HUDEP-2 (cell line): ENCODE measurements around the gene PLCXD1.
"Not testable (repeated sequence)": the region's sequence is repeated elsewhere in the genome, so short reads cannot be mapped to it uniquely, and the experiment has no call there.

Source experiments
- DNase-seq, 76 experiments: peaks; one replicate each; lab custom pipeline; 2025; ENCODE audit not compliant: unreplicated experiment in 76 of 76; lab: John Stamatoyannopoulos, UW

PLCXD1 gene

DNA sequence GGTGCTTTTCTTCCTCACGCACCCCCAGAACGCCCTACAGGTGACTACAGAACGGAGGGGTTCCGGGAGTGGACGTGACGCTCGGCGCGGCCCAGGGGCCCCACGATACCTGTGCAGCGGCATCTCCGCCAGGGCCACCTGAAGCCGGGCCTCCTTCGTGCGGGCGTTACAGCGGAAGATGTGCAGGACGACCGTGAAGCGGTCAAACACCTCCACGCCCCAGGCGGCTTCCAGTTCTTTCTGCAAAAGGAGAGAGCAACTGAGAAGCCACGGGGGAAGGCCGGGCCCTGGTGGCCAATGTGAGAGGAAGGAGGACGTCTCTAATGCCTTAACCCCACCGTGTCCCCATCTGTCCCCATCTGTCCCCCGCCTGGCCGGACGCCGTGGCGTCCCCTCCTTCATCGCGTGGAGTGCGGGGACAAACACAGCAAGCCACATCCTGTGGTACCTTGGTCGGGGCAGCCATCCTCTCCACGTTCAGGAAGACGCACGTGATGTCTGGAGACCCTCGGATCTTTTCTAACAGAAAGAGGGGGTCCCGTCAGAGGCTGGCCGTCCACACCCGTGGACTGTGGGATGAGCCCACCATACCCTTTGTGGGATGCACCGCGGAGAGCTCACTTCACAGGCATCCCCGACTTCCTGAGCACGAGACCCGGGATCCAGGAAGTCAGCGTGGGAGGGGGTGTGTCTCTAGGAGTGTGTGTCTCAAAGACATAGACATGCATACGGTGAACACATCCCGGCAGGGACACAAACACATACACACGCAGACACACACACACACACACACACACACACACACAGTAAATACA, 33.8 kb downstream of the PLCXD1 start:
- DNase-seq = no peak

DNA sequence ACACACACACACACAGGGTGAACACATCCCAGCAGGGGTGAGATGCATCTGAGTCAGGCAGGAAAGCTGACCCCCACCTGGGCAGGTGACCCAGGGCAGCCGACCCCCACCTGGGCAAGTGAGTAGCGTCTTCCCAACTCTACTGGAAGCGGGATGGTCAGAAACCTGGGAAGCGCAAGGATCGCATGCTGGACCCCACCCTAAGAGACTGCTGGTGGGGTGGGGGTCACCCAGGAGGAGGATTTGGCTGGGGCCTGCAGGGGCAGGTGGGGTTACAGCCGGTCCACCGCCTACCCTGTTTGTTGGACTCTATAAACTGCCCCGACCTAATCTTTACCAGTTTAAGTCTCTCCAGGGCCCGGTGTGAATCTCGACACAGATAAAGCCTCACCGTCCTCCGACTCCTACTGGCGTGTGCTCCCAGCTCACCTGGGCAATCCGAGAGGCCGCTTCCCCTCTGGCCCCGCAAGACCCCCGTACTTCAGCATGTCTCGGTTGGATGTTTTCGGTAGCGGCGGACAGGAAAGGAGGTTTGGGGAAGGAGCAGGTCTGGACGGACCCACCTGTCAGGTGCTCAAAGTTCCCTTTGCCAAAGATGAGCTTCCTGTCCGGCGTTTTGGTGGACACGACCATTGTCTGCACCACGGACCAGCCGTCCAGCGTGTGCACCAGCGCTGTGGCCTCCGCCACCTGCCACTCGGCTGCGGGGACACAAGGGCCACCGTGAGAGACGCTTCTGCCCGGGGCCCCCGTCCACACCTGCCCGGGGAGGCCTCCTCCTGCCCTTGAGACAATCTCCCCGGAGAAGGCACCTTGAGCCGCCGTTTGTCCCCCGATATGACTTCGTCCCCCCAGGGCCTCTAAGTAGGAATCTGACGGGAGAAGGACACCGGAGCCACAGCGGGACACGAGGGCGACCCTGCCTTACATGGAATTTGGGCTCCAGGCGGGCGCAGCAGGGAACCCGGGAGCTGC, 35.5 kb downstream of the PLCXD1 start:
- DNase-seq = no peak

DNA sequence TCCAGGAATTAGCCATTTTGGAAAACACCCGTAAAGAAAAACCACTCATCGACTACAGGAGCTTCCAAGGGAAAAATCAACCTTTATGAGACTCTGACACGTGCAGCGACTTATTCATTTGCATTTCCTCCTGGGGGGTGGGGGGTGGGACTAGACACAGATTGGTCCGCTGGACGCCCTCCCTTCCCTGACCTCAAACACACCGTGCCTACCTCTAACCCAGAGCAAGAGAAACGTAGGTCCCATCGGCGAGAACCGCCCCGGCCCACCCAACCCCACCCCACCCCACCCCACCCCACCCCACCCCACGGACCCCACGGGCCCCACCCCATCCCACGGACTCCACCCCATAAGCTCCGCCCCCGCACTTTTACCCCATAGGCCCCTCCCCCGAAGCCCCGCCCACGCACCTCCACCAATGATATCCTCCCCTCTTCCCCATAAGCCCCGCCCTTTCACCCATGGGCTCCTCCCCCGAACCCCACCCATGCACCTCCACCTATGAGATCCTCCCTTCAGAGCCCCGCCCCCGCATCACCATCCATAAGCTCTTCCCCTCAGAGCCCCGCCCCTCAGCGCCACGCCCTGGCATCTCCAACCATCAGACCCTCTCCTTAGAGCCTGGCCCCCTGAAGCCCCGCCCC, 36.4 kb downstream of the PLCXD1 start:
- no peak for DNase-seq

DNA sequence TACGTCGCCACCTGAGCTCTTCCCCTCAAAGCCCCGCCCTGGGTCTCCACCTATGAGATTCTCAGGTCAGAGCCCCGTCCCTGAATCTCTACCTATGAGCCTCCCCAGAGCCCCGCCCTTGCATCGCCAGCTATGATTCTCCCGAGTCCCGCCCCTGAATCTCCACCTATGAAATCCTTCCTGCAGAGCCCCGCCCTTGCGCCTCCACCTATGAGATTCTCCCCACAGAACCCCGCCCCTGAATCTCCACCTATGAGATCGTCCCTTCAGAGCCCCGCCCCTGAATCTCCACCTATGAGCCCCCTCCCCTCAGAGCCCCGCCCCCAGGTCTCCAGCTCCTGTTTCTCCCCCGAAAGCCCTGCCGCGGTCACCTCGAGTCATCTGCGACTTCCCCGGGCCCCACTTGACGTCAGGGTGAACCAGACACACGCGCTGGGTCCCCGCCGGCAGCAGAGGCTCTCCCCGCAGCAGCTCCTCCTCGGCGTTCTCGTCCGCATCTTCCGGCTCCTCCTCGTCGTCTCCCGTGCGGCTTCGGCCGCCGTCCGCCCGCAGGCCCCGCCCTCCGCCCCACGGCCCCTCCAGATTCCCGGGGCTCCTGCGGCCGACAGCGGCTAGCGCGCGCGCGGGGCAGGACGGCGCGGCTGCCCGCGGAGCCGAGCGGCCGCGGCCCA, 37.0 kb downstream of the PLCXD1 start:
- DNase-seq = no peak

DNA sequence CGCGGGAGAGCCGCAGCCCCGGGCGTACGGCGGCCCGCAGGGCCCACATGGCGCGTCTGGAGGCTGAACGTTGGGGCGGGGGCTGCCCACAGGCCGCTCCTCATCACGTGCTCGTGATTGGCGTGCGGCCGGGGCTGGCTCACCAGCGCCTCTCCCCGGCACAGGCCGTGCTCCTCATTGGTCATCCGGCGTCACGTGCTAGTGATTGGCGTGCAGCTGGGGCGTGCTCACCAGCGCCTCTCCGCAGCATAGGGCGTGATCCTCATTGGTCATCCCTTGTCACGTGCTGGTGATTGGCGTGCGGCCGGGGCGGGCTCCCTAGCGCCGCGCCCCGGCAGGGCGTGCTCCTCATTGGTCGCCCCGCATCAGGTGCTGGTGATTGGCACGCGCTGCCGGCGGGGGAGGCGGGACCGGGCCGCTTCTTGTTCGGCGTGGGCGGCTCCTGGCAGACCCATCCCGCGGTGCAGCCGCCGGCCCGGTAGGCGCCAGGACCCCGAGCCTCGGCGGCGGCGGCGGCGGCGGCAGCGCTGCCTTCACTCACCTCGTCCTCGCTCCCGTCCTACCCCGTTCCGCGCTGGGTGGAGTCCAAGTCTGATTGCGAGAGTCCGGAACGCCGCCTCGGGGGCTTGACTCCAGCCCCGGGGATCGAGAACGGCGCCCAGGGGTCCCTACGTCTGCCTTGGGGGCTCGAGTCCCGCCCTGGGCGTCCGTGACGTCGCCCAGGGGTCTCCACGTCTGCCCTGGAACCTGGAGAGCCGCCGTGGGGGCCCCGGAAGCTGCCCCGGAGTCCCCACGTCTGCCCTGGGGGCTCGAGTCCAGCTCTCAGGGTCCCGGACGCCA, 37.8 kb downstream of the PLCXD1 start, which contains the start of gene GTPBP6:
Gene GTPBP6, minus strand, starts transcription at position 58 of the 840 bp plus-strand sequence. Its CDS starts 9 bp downstream, at position 49.
- DNase-seq = no peak

DNA sequence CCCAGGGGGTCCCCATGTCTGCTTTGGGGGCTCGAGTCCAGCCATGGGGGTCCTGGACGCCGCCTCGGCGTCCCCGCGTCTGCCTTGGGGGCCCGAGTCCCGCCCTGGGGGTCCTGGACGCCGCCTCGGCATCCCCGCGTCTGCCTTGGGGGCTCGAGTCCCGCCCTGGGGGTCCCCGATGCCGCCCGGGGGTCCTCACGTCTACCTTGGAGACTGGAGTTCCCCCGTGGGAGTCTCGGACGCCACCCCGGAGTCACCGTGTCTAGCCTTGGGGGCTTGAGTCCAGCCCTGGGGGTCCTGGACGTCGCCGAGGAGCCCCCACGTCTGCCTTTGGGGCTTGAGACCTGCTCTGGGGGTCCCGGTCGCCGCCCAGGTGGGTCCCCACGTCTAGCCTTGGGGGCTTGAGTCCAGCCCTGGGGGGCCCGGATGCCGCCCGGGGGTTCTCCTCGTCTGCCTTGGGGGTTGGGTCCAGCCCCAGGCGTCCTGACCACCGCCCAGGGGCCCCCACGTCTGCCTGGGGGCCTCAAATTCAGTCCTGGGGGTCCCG, 38.5 kb downstream of the PLCXD1 start:
- no peak for DNase-seq

DNA sequence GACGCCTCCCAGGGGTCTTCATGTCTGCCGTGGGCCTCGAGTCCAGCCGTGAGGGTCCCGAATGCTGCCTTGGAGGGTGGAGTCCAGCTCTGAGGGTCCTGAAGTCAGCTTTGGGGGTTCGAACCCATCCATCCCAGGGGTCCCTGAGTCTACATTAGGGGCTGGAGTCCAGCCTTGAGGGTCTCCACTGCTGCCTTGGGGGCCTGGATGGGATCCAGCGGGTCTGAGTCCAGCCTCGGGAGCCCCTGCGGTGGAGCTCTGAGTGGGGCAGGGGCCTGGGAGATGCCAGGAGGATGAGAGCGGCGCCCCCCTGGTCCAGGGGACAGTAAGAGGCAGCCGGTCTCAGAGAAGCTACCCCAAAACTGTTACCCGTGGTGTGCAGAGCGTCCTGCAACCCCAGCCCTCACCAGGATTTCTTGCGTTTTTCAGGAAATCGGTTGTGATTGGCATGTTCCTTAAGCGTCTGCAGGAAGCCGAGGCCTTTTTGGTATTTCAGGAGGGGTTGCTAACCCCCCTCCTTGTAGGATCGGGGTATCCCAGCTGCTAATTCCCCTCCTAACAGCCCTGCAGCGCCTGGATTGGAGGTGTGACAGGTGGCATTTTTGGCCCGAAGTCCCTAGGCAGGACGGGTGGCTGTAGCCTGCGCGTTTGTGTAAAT, 39.1 kb downstream of the PLCXD1 start:
- no peak for DNase-seq

DNA sequence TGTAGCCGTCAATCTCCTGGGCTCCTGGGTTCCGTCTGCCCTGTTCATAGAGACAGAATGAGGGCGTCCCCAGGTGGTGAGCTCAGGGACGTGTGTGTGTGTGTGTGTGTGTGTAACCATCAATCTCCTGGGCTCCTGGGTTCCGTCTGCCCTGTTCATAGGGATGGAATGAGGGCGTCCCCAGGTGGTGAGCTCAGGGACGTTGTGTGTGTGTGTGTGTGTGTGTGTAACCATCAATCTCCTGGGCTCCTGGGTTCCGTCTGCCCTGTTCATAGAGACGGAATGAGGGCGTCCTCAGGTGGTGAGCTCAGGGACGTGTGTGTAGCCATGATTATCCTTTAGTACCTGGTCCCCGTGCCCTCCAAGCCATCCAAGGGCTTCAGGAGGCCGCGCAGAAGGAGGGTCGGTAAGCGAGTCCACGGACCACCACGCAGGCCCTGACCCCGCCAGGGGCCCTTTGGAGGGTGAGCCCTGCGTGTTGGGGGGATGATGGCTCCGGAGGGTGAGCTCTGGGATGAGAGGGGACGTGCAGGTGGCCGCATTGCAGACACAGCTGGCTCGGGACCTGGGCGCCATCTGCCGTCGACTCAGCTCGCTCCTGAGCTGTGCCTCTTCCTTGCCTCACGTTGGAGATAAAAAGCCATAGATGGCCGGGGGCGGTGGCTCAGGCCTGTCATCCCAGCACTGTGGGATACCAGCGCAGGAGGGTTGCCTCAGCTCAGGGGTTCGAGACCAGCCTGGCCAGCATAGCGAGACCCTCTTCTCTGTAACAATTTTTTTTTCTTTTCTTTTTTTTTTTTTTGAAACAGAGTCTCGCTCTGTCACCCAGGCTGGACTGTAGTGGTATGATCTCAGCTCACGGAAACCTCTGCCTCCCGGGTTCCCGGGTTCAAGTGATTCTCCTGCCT, 42.8 kb downstream of the PLCXD1 start:
- DNase-seq = no peak

DNA sequence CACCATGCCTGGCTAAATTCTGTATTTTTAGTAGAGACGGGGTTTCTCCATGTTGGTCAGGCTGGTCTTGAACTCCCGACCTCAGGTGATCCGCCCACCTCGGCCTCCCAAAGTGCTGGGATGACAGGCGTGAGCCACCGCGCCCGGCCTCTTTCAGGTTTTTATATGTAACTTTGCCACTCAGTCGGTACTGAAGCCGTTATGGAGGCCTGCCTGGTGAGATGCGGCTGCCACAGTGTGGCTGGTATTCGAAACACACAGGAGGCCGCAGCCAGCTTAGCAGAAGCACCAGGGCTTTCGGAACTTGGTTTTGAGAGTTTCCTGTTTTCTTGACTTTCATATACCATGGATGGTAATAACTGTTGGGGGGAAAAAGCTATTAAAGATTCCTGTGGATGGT, 43.5 kb downstream of the PLCXD1 start:
- not testable (repeated sequence) for DNase-seq

DNA sequence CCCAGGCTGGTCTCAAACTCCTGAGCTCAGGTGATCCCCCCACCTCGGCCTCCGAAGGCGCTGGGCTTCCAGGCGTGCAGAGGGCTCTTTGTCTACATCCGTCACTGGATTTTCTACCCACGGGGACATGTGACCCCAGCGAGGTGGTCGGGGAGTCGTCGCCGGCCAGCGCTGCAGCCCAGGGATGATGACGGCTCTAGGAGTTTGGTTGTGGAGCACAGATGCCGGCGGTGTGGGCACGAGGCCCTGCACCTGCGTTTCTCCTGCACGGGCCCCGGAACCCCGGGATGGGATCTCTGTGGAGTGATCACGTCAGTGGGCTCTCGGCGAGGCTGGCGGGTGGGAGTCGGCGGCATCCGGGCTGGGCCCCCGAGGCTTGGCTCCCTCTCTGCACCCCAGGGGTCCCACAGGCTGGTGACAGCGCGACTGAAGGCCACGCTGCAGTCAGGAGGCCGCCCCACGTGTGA, 46.5 kb downstream of the PLCXD1 start:
- no peak for DNase-seq

DNA sequence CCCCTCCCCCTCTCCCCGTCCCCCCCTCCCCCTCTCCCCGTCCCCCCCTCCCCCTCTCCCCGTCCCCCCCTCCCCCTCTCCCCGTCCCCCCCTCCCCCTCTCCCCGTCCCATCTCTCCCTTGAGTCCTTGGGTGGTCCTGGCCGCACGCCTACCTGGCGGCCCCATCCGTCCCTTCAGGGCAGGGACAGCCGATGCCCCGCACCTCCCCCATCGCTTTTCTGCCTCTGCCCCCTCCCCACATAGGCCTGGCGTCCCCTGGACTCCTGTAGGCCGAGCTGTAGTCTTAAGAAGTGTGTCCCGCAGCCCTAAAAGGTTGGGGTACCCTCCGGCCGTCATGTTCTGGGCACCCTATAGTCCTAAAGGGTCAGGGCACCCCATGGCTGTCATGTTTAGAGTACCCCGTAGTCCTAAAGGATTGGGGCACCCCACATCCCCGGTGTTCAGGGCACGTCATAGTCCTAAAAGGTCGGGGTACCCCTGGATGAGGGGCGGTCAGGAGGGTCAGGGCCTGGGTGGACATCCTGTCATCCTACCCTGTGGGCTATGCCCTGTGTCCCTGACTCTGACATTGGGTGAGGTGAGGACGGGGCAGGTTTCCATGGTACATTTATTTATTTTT, 48.2 kb downstream of the PLCXD1 start:
- no peak for DNase-seq

DNA sequence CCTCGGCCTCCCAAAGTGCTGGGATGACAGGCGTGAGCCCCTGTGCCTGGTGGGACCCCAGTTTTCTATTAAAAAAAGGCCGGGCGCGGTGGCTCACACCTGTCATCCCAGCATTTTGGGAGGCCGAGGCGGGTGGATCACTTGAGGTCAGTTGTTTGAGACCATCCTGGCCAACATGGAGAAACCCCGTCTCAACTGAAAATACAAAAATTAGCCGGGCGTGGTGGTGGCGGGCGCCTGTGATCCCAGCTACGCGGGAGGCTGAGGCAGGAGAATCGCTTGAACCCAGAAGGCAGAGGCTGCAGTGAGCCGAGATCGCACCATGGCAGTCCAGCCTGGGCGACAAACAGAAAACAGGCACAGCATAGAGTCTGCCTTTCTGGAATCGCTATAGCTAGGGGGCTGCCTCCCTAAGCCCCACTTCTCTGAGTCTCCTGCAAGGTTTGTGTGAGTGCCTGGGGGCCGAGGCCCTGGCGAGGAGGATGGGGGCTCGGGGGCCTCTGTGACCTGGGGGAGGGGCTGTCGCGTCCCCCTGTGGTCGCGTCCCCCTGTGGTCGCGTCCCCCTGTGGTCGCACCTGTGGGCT, 49.1 kb downstream of the PLCXD1 start:
- not testable (repeated sequence) for DNase-seq

DNA sequence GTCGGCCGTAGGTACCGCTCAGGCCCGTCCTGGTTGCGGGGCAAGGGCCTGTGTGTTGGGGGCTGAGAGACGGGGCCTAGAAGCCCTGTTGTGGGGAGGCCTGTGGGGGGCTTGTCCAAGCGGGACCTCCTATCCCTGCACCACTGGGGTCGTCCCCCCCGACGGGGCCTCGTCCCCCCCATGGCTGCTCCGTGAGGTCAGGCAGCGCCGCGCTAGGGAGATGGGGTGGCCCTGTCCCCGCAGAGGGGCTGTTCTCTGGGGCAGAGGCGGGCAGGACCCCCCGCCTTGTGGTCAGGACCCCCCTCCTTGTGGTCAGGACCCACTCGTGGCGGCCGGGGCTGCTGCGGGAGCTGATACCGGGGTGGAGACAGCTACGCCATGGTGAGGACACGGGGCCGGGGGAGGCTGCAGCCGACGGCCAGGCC, 49.6 kb downstream of the PLCXD1 start:
- no peak for DNase-seq

DNA sequence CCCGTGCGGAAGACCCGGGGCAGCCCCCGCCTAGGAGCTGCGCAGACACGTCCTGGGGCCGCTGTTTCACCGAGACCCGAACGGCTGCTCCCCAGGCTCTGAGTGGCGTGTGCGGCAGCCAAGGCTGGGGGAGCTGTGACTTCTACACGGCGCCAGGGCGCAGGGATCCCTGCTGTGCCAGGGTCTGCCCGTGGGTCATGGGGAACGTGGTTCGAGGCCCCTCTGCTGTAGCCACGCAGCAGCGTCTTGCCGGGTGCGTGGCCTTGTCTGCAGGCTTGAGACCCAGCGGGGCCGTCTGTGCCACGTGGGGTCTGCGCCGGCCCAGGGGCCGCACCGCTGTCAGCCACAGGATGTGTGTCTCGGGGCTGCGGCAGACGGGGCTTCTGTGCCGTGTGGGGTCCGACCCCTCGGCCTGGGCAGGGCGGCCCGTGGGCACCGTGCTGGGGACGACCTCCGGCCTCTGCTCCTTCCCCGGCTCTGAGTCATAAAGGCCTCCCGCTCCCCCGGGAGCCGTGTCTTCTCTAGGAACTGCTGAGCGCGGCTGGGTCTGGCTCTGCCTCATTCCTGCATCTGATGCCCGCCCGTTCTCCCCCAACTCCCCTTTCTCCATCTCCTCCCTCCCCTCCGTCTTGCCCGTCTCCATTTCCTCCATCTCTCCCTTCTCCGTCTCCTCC, 50.1 kb downstream of the PLCXD1 start:
- no peak for DNase-seq

DNA sequence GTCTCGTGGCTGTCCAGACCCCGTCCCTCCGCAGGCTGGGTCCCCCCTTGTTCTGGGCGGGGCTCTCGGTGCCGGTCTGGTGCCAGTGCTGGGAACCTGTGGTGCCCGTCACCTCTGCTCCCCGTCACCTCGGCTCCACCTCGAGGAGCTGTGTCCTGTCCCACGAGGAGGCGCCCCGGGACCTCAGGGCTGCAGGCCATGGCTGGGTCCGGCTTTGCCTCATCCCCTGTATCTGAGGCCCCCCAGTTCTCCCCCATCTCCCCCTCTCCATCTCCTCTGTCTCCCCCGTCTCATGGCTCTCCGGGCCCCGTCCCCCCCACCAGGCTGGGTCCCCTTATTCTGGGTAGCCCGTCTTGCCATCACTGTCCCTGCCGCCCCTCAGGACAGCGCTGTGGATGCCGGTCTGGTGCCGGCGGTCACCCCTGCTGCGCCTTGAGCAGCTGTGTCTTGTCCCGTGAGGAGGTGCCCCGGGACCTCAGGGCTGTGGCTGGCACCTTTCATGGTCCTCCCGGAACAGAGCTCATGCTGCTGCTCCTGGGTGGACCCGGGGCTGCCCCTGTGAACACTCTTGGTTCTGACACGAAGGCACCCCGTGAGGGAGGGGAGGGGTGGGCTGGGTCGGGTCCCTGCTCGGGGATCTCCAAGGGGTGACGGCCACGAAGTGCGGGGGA, 50.8 kb downstream of the PLCXD1 start:
- no peak for DNase-seq

DNA sequence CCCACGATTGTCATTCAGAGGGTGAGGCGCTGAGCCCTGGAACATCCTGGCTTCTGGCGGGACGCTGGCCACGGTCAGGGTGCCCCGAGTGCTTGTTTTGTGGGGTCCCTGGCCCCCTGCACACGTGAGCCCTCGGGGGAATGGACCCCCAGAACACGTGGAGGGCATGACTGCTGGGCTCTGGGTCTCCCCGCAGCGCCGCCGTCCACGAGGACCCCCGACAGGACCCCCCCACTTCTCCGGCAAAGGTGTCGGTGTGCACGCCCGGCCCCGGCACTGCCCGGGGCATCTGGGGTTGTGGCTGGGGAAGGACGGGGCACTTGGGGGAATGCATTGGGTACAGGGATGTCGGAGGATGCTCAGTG, 51.3 kb downstream of the PLCXD1 start:
- DNase-seq = no peak
